GM21529 (cell line): ENCODE data around the gene NFAM1.

Experiments used
- ATAC-seq: cut with Tn5 transposase; IDR thresholded peaks from one replicate; pipeline ENCODE4 v1.9.1; 2021; ENCODE audit not compliant: unreplicated experiment

Gene NFAM1

DNA sequence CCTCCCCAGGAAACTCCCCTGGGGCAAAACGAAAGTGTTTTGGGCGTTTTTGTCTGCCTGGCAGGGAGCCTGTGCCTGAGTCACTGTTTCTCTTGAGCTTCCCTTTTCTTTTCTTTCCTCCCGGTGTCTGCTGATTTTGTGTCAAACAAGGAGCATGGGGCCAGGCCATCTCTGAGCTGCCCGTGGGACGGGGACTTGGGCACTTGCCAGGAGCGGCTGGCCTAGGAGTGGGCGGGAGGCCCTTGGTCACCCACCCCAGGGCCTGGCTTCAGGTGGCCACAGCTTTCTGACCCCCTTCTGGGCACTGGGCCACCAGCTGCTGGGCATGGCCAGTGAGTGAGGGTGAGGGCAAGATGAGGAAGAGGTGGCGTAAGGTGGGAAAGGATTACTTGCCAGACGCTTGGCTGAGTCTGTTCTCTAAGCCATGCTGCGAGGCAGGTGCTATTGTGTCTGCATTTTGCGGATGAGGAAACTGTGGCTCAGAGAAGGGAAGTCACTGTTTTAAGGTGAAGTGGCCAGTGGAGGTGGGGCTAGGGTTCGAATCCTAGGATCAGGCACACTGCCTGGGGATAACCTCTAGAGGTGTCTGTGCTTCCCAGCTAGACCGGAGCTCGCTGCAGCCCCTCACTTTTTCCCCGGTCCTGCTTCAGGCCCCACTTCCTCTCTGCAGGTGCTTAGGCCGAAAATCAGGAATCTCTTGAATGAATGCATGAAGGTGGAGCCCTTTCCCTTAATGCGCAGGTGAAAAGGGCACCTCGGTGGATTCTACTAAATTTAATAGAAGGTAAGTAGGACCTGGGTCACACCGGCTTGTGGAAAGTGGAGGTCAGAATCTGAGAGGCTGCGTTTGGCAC is 7.8 kb upstream of the NFAM1 start:
- no peak for ATAC-seq

- ATAC-seq, result no peak
Measured at GRCh38 chr22:42439021-42439567, 6.9 kb upstream of the NFAM1 start.

GRCh38 chr22:42438293-42438650 is 6.1 kb upstream of the NFAM1 start:
- ATAC-seq, result no peak

DNA sequence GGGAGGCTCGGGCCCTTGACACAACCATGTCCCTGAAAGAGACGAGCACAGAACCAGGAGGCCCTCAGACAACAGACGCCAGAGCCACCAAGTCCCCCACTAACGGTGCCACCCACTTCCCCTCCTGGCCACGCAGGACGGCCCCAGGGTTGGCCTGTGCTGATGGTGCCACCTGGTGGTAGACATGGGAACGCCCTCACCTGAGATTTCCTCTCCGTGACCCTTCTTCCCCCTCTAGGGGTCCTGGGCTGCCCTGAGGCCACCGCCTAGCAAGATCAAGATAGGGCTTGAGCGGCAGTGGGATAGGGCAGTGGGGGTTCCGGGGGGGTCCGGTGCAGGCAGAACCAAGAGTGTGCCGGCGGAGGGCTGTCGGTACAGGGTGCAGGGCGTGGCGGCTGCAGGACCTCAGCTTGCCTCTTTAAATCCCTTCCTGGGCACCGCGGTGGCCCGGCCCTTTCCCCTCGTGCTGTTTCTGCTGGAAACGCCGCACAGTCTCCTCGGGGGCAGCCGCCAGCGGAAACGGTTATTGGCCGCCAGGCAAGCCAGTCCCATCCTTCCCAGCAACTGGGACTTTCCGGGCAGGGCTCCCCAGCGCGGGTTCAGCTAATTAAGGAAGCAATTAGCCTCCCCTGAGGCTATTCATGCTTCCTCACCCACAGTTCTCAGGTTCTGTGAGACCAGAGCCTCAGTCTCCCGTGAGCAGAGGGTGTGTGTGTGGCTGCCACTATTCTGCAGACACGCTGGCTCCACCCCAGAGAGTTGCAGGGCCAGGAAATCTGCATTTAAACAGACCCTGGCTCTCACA is 5.5 kb upstream of the NFAM1 start:
- ATAC-seq, result peak; percentile 71

DNA sequence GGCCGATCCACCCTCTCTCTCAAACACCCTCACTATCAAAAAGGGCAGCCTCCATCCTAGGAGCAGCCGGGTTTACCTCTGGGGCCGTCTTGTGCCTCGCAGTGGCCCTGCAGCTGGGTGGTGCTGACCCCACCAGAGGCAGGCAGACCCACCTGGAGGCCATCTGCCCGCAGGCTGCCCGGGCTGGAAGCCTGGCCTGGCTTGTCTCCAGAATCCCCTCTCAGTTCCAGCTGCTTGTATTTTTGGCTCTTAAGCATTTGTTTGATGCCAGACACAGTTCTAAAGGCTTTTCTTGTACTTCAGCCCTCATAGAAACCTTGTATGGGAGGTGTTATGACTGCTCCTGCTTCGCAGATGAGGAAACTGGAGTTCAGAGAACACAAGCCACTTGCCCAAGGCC is 4.2 kb upstream of the NFAM1 start:
- no peak for ATAC-seq

- ATAC-seq, result no peak
Measured at GRCh38 chr22:42434748-42435425, 2.7 kb upstream of the NFAM1 start.

DNA sequence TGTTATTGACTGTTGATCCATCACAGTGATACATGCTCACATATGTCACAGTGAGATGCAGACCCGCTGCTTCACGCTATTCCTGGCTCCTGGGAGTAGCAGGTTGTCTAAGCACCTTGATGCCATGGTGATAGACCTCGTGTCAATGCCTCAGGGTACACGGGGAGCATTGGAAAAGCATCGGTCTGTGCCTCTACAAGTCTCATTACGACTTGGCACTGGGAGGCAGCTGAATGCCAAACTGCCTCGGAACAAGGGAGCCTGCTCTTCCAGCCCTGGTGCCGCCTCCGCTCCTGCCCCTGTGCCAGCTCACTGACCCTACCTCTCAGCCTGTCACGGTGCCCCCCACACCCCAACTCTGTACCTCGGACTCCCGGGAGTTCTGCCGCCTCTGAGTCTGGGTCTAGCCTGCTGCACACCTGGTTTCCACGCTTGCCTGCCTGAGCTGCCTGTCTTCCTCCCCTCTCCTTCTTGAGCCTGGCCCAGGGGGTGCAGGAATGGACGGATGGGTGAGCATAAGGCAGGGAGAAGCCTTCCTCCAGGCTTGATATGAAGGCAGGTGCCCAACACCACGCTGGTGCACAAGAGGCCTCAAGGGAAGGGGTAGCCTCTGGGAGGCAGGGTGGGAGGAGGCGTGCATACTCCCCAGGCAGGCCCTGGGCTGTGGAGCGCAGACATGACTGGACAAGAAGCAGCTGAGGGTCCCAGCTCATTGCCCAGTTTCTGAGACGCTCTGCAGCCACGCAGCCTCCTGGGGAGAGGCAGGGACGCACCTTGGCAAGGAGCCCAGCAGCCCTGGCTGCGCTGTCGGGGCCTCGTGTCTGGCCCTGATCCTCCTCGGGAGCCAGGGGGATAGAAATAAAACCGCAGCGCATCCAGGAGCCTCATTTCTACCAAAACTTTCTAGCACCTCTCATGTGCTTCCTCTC is 1.8 kb upstream of the NFAM1 start:
- ATAC-seq, result no peak

DNA sequence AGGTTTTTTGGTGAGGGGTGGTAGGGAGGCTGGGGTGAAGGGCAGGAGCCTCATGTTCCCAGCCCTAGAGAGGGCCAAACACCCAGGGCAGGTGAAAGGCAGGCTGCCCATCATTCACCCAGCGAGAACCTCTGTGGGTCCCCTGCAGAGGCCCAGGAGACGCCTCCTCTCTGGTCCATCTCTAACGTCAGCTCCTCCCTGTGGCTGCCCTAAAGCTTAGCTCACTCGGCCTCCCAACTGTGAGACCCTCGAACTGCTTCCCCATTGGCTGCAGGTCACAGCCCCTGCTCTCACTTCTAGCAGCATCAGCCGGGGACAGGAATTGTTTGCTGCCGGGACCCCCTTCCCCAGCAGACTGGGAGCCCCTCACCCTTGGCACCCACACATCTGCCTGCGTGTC is 615 bp upstream of the NFAM1 start:
- no peak for ATAC-seq

DNA sequence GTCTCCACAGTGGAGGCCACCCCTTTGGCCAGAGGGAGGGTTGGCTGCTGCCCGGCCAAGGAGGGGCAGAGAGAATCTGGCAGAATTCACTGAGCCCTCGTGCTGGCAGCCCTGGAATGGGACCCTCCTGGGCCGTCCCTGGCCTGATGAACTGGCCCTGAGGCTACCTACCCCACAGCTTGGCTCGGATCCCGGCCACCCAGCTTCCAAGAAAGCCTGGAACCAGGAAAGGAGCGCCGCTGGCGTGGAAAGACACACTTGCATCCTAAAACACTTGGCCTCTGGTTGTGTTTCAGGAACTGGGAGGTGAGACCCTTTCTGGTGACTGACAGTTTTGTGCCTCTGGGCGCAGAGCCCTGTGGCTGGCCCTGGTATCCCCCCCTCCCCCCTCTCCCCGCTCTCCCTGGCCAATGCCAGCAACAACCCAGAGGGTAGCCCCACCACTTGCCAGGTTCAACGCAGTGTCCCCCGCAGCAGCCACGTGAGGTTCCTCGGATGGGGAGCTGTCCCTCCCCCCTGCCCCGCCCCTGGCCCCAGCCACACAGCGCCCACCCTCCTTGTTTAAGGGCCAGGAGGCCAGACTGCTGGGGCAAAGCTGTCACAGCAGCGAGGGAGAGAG is 693 bp downstream of the NFAM1 start:
- ATAC-seq, result no peak

DNA sequence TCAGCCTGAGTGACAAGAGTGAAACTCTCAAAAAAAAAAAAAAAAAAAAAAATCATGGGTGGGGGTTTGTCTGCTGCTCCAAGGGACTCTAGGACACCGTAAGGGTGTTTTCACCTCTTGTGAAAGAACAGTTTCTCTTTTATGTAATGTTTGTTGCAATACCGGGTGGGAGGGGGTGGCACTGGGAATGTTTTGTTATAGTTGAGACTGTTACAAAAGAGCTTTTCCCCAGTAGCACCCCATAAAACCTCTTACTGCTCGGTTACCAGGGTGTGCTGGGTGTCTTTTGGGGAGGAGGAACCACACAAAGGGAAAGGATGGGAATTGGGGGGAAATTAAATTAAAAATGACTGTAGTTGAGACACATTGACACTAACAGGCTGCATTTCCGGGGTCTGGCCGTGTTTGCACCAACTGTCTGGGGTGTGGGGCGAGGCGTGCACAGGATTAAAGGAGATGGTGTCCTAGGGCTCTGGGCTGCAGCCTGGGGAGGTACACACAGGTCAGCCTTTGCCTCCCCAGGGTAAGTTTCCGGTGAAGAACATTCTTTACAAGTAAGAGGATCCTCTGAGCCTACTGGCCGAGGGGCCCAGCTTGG is 1.6 kb downstream of the NFAM1 start:
- ATAC-seq, result no peak

- no peak for ATAC-seq
Measured at GRCh38 chr22:42428760-42429159, 3.4 kb downstream of the NFAM1 start.

- ATAC-seq, result no peak
Measured at GRCh38 chr22:42428025-42428424, 4.2 kb downstream of the NFAM1 start.

DNA sequence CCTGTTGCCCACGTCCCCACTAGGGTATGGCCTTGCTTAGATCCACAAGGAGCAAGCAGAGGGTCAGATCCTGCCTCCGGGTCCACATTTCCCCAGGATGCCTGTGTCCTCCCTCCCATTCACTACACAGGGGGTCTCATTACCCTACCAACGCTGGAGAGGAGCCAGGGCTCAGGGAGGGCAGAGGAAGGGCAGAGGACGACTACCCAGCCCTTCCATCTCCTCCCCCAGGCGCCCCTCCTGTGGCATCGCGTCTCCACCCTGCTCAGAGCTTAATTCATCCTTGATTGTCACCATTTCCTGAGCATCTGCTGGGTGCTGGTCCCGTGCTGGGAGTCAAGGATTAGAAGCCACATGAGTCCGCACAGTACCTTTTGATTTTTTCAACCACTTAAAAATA is 5.0 kb downstream of the NFAM1 start:
- ATAC-seq, result no peak

DNA sequence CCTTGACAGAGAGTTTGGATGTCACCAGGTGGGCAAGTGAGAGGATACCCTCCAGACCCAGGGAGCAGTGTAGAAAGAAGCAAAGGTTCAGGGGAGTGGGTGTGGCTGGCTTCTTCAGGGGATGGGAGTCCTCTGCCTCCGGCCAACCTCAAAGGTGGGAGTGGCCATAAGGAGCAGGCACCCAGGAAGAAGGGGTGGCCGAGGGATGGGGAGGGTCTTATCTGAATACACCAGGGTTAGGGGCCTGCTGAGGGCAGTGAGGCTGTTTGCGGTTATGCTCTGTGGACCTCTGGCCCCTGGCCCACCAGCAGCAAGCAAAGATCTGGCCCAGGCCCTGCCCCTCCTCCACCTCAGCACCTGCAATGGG is 6.2 kb downstream of the NFAM1 start:
- ATAC-seq, result no peak

- ATAC-seq, result no peak
Measured at GRCh38 chr22:42425337-42425988, 6.7 kb downstream of the NFAM1 start.

GRCh38 chr22:42419243-42419881 is 12.8 kb downstream of the NFAM1 start:
- no peak for ATAC-seq

DNA sequence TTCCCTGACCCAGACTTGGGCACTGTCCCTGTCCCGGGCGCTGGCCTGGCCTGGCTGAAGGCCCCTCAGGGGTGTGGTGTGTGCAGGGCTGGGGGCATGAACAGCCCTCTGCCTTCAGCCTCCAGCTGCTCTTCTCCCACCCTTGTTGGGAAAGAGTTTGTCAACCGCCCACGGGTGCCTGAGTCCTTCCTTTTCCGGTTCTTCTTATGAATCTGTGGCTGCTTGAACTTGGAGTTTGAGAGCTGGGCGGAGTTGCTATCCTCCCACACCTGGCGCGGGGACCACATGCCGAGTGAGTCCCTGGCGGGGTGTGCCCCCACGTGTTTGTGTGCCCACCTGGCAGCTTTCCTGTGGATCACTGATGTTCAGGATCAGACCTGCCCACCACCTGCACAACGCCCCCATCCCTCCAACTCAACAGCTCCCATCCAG is 13.4 kb downstream of the NFAM1 start:
- ATAC-seq, result no peak

DNA sequence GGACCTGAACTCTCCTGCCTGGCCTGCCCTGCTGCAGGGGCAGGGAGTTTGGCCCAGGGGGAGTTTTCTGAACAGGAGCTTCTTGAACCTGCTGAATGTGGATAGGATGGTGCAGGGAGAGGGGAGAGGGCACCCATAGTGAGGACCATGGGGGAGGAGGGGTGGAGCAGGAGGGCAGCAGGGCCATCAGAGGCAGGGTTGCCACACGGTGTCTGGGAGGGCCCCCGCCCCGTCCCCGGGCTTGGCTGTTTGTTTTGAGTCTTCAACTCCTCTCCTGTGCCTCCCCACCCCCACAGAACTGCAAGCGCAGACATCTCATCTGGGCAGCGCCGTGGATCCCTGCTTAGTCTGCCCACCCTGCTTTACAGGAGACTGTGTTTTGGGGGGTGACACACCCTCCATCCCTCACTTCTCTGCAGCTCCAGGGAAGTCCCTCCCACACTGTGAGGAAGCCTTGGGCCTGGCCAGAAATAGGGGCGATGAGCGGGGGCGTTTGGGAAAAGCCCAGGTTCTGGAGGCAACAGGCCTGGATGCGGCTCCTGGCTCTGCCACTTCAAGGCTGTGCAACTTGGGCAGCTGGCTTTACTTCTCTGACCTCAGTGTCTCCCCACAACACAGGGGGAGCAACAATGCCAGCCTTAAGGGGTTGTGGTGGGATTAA is 14.4 kb downstream of the NFAM1 start:
- no peak for ATAC-seq
